GM12878 (cell line): ENCODE data around the gene CYP1A2.

Experiments used
- BRCA1 ChIP-seq: IDR thresholded peaks from 2 replicates; pipeline ENCODE4 v1.6.1; 2011; ENCODE audit warnings: low read depth, low read length, improper control_type of control experiment
- CTCF ChIP-seq, 3 experiments: IDR thresholded peaks in 2 of 3; conservative IDR thresholded peaks in 1 of 3; 2 replicates each; pipeline ENCODE4 v1.5.1; 2011; ENCODE audit warnings: low read depth in 3 of 3, low read length in 3 of 3, mild to moderate bottlenecking in 3 of 3, control low read depth in 2 of 3, moderate library complexity in 2 of 3, inconsistent platforms in 1 of 3, mixed read lengths in 1 of 3; ENCODE audit not compliant: control insufficient read depth in 2 of 3, insufficient read depth in 1 of 3; ENCODE audit errors: extremely low read depth in 1 of 3
- JUNB ChIP-seq: IDR thresholded peaks from 2 replicates; pipeline ENCODE4 v1.6.1; 2016; ENCODE audit warnings: antibody characterized with exemption, mild to moderate bottlenecking
- MAX ChIP-seq: IDR thresholded peaks from 2 replicates; pipeline ENCODE4 v1.6.1; 2012; ENCODE audit warnings: low read depth, low read length, improper control_type of control experiment
- SP1 ChIP-seq: IDR thresholded peaks from one replicate; pipeline ENCODE4 v1.6.1; 2011; ENCODE audit warnings: low read depth, low read length
- SUPT20H ChIP-seq: IDR thresholded peaks from 2 replicates; pipeline ENCODE4 v1.6.1; 2011; ENCODE audit warnings: low read depth, mild to moderate bottlenecking, low read length, moderate library complexity, borderline replicate concordance; ENCODE audit not compliant: control insufficient read depth
- ZSCAN29 ChIP-seq: fragments of 450-650 bp; IDR thresholded peaks from 2 replicates; pipeline ENCODE4 v1.6.1; 2017; ENCODE audit warnings: mild to moderate bottlenecking, moderate library complexity
- TF ChIP-seq, protein P1 (sequence below): IDR thresholded peaks from 2 replicates; pipeline ENCODE4 v1.6.1; 2012; ENCODE audit warnings: low read depth, low read length, improper control_type of control experiment
- TF ChIP-seq, protein P2 (sequence below): fragments of 450-650 bp; IDR thresholded peaks from 2 replicates; pipeline ENCODE4 v1.6.1; 2017; ENCODE audit warnings: mild to moderate bottlenecking

- TF ChIP-seq BRCA1 (no peak), CTCF (IDR thresholded peaks at IDR 0.05 in 2 of 3, conservative IDR thresholded peaks at IDR 0.05 in 1 of 3; ENCODE audit: control insufficient read depth in 2 of 3, extremely low read depth in 1 of 3, insufficient read depth in 1 of 3, low read depth in 3 of 3, low read length in 3 of 3) (no peak), SP1 (no peak), SUPT20H (no peak), ZSCAN29 (no peak), MAX (no peak), JUNB (no peak)
- TF ChIP-seq, protein P1, sequence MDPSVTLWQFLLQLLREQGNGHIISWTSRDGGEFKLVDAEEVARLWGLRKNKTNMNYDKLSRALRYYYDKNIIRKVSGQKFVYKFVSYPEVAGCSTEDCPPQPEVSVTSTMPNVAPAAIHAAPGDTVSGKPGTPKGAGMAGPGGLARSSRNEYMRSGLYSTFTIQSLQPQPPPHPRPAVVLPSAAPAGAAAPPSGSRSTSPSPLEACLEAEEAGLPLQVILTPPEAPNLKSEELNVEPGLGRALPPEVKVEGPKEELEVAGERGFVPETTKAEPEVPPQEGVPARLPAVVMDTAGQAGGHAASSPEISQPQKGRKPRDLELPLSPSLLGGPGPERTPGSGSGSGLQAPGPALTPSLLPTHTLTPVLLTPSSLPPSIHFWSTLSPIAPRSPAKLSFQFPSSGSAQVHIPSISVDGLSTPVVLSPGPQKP, result no peak
- TF ChIP-seq, protein P2, sequence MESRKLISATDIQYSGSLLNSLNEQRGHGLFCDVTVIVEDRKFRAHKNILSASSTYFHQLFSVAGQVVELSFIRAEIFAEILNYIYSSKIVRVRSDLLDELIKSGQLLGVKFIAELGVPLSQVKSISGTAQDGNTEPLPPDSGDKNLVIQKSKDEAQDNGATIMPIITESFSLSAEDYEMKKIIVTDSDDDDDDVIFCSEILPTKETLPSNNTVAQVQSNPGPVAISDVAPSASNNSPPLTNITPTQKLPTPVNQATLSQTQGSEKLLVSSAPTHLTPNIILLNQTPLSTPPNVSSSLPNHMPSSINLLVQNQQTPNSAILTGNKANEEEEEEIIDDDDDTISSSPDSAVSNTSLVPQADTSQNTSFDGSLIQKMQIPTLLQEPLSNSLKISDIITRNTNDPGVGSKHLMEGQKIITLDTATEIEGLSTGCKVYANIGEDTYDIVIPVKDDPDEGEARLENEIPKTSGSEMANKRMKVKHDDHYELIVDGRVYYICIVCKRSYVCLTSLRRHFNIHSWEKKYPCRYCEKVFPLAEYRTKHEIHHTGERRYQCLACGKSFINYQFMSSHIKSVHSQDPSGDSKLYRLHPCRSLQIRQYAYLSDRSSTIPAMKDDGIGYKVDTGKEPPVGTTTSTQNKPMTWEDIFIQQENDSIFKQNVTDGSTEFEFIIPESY, result no peak
Observed at GRCh38 chr15:74730619-74731316, 17.9 kb upstream of the CYP1A2 start.
